GM12878 (cell line): ENCODE results near the gene MCUB. TPM values are rescaled to one million over a fixed set of nuclear protein-coding genes. Genes with fewer than 3 reads are reported as not detected.

Experiments used
- BACH1 ChIP-seq: fragments of 450-650 bp; IDR thresholded peaks from 2 replicates; pipeline ENCODE4 v1.6.1; 2017; ENCODE audit warnings: mild to moderate bottlenecking, borderline replicate concordance
- BHLHE40 ChIP-seq, 2 experiments: fragments of 450-650 bp in 1 of 2; IDR thresholded peaks; 2 replicates each; pipeline ENCODE4 v1.6.1; 2011 to 2017; ENCODE audit warnings: low read depth in 2 of 2, borderline replicate concordance in 1 of 2, improper control_type of control experiment in 1 of 2, low read length in 1 of 2, mild to moderate bottlenecking in 1 of 2
- CEBPB ChIP-seq, 2 experiments: fragments of 150-350 bp in 1 of 2; IDR thresholded peaks; 2 replicates each; pipeline ENCODE4 v1.6.1; 2012 to 2014; ENCODE audit warnings: low read depth in 2 of 2, low read length in 2 of 2, borderline replicate concordance in 1 of 2, inconsistent platforms in 1 of 2
- CHD4 ChIP-seq: fragments of 200-600 bp; sonication (generic); IDR thresholded peaks from 2 replicates; pipeline ENCODE4 v1.6.1; 2016; ENCODE audit warnings: mild to moderate bottlenecking
- ETV6 ChIP-seq, 2 experiments: fragments of 450-650 bp in 1 of 2; IDR thresholded peaks in 1 of 2; conservative IDR thresholded peaks in 1 of 2; 2 replicates each; pipeline ENCODE4 v1.6.1; 2014; ENCODE audit warnings: antibody characterized with exemption in 1 of 2, borderline replicate concordance in 1 of 2, low read depth in 1 of 2, mild to moderate bottlenecking in 1 of 2, moderate library complexity in 1 of 2
- EZH2 ChIP-seq: IDR thresholded peaks from 2 replicates; pipeline ENCODE4 v1.6.1; 2012; ENCODE audit warnings: low read depth, mild to moderate bottlenecking, control low read depth, inconsistent platforms, low read length, borderline replicate concordance; ENCODE audit not compliant: control insufficient read depth
- JUND ChIP-seq: IDR thresholded peaks from 2 replicates; pipeline ENCODE4 v1.6.1; 2012; ENCODE audit warnings: low read depth, mild to moderate bottlenecking, low read length, improper control_type of control experiment, moderate library complexity
- NBN ChIP-seq: fragments of 450-650 bp; IDR thresholded peaks from 2 replicates; pipeline ENCODE4 v1.6.1; 2016
- NKRF ChIP-seq: fragments of 450-650 bp; conservative IDR thresholded peaks from 2 replicates; pipeline ENCODE4 v1.6.1; 2017; ENCODE audit warnings: mild to moderate bottlenecking, moderate library complexity
- NRF1 ChIP-seq: conservative IDR thresholded peaks from 2 replicates; pipeline ENCODE4 v1.6.1; 2011; ENCODE audit warnings: mild to moderate bottlenecking, low read depth, low read length, improper control_type of control experiment
- POLR2A ChIP-seq: IDR thresholded peaks from 2 replicates; pipeline ENCODE4 v1.6.1; 2011; ENCODE audit warnings: low read depth, mild to moderate bottlenecking, low read length
- RAD51 ChIP-seq: fragments of 450-650 bp; IDR thresholded peaks from 2 replicates; pipeline ENCODE4 v1.6.1; 2016; ENCODE audit warnings: moderate library complexity, mild to moderate bottlenecking, inconsistent platforms
- STAT1 ChIP-seq: fragments of 450-650 bp; conservative IDR thresholded peaks from 2 replicates; pipeline ENCODE4 v1.6.1; 2014; ENCODE audit warnings: antibody characterized with exemption, mild to moderate bottlenecking
- TCF12 ChIP-seq: IDR thresholded peaks from 2 replicates; pipeline ENCODE4 v1.6.1; 2011; ENCODE audit warnings: low read depth, mild to moderate bottlenecking, low read length
- TCF7 ChIP-seq: IDR thresholded peaks from 2 replicates; pipeline ENCODE4 v1.6.1; 2014; ENCODE audit warnings: antibody characterized with exemption, borderline replicate concordance
- ZBTB4 ChIP-seq: fragments of 450-650 bp; formaldehyde crosslinking; IDR thresholded peaks from 2 replicates; pipeline ENCODE4 v1.4.0; 2022; ENCODE audit warnings: mild to moderate bottlenecking, moderate library complexity
- ZNF207 ChIP-seq: fragments of 450-650 bp; IDR thresholded peaks from 2 replicates; pipeline ENCODE4 v1.6.1; 2014; ENCODE audit warnings: antibody characterized with exemption, mild to moderate bottlenecking, borderline replicate concordance
- polyA plus RNA-seq, 11 experiments: library from polyadenylated mRNA; depleted of rRNA in 4 of 11; unstranded in 6 of 11; stranded (reverse) in 5 of 11; fragments of >200 nt; fragmentation: Nextera tagmentation in 4 of 11; fragmentation: Illumina TruSeq in 1 of 11; extraction: Ambion mirVana in 4 of 11; extraction: Trizol in 1 of 11; gene quantifications; 1 replicate in 1 of 11; 2 replicates in 10 of 11; pipeline versions ENCODE4 v1.2.1 to v1.2.3, GENCODE V29; 2011 to 2016; ENCODE audit warnings: inconsistent platforms in 2 of 11, missing spikeins in 2 of 11, low read depth in 1 of 11
- total RNA-seq, 4 experiments: library from RNA; depleted of rRNA in 3 of 4; stranded (reverse); fragments of >200 nt in 3 of 4; fragmentation: Illumina TruSeq in 1 of 4; extraction: Trizol in 1 of 4; gene quantifications; 2 replicates each; pipeline versions ENCODE4 v1.2.1 to v1.2.3, GENCODE V29; 2013 to 2021
- TF ChIP-seq, protein P1 (sequence below): IDR thresholded peaks from 2 replicates; pipeline ENCODE4 v1.6.1; 2012; ENCODE audit warnings: low read depth, low read length, improper control_type of control experiment
- TF ChIP-seq, protein P2 (sequence below): fragments of 450-650 bp; IDR thresholded peaks from 2 replicates; pipeline ENCODE4 v1.6.1; 2016; ENCODE audit warnings: mild to moderate bottlenecking, moderate library complexity, borderline replicate concordance

MCUB gene
- total and polyA plus RNA-seq, 10 of the 15 experiments (the other 5 are each of a cell fraction or from before 2014, with no cell fraction given): 4.7 to 63.7 (median 39.4) TPM

DNA sequence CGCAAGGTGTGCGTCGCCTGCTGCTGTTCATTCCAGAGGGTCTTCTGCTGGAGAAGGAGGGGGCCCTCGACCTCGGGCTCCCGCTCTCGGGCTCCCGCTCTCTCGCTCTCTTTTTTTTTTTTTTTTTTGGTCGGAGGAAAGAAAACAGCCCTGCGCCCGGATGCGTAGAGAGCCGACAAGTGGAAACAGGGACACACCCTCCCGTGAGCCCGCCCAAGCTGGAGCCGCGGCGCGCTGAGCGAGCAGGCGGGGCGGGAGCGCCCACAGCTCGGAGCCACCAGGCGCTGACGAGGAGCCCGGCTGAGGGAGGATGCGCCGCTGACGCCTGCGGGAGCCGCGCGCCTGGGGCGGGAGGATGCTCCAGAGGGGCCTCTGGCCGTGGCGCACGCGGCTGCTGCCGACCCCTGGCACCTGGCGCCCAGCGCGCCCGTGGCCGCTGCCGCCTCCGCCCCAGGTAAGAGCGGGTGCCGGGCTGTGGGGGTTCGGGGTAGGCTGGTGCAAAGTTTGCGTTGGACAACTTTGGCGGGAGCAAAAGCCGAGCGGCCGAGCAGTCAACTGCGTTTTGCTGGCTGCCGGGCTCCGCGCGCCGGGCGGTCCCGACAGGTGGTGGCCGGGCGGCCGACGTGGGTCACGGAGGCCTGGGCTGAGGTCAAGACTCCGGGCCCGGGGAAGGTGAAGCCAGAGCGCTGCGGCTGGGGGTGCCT lies at the start of gene MCUB (continued):
- TF ChIP-seq EZH2 (no peak), RAD51 (no peak), ZBTB4 (CRISPR knock-in tag) (no peak), STAT1 (no peak), BACH1 (peak; percentile 78; the same call in 1 of the 2 replicates), POLR2A (peak; percentile 87), ZNF207 (no peak), JUND (no peak), TCF12 (no peak), CEBPB (IDR thresholded peaks at IDR 0.05; ENCODE audit: borderline replicate concordance in 1 of 2, low read depth in 2 of 2, low read length in 2 of 2) (no peak), NRF1 (no peak), CHD4 (no peak), ETV6 (conservative IDR thresholded peaks at IDR 0.05 in 1 of 2, IDR thresholded peaks at IDR 0.05 in 1 of 2; ENCODE audit: borderline replicate concordance in 1 of 2, low read depth in 1 of 2) (no peak), NKRF (peak; percentile 81; the same call in 1 of the 2 replicates), NBN (peak; percentile 59; the same call in 1 of the 2 replicates), TCF7 (no peak), BHLHE40 (IDR thresholded peaks at IDR 0.05; ENCODE audit: borderline replicate concordance in 1 of 2, low read depth in 2 of 2, low read length in 1 of 2) (peak; percentile 25 to 63; a peak in 3 of 4 replicates)
- TF ChIP-seq, protein P1, sequence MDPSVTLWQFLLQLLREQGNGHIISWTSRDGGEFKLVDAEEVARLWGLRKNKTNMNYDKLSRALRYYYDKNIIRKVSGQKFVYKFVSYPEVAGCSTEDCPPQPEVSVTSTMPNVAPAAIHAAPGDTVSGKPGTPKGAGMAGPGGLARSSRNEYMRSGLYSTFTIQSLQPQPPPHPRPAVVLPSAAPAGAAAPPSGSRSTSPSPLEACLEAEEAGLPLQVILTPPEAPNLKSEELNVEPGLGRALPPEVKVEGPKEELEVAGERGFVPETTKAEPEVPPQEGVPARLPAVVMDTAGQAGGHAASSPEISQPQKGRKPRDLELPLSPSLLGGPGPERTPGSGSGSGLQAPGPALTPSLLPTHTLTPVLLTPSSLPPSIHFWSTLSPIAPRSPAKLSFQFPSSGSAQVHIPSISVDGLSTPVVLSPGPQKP: 0 out of 2 replicates have a peak, but pooled peaks have one; percentile 10
- TF ChIP-seq, protein P2, sequence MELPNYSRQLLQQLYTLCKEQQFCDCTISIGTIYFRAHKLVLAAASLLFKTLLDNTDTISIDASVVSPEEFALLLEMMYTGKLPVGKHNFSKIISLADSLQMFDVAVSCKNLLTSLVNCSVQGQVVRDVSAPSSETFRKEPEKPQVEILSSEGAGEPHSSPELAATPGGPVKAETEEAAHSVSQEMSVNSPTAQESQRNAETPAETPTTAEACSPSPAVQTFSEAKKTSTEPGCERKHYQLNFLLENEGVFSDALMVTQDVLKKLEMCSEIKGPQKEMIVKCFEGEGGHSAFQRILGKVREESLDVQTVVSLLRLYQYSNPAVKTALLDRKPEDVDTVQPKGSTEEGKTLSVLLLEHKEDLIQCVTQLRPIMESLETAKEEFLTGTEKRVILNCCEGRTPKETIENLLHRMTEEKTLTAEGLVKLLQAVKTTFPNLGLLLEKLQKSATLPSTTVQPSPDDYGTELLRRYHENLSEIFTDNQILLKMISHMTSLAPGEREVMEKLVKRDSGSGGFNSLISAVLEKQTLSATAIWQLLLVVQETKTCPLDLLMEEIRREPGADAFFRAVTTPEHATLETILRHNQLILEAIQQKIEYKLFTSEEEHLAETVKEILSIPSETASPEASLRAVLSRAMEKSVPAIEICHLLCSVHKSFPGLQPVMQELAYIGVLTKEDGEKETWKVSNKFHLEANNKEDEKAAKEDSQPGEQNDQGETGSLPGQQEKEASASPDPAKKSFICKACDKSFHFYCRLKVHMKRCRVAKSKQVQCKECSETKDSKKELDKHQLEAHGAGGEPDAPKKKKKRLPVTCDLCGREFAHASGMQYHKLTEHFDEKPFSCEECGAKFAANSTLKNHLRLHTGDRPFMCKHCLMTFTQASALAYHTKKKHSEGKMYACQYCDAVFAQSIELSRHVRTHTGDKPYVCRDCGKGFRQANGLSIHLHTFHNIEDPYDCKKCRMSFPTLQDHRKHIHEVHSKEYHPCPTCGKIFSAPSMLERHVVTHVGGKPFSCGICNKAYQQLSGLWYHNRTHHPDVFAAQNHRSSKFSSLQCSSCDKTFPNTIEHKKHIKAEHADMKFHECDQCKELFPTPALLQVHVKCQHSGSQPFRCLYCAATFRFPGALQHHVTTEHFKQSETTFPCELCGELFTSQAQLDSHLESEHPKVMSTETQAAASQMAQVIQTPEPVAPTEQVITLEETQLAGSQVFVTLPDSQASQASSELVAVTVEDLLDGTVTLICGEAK: no peak
